CD4-positive, alpha-beta T cell treated with Interleukin-15 for 4 hours (primary cell): ENCODE measurements around the gene GHSR.

Source experiments
- DNase-seq: peaks from one replicate; pipeline ENCODE4 v3.0.0-alpha.2; 2020; ENCODE audit warnings: low spot score

Gene GHSR

GRCh38 chr3:172438186-172438585 lies 10.1 kb downstream of the GHSR start:
- DNase-seq: no peak

GRCh38 chr3:172437713-172438112 lies 10.5 kb downstream of the GHSR start:
- DNase-seq: no peak

DNA sequence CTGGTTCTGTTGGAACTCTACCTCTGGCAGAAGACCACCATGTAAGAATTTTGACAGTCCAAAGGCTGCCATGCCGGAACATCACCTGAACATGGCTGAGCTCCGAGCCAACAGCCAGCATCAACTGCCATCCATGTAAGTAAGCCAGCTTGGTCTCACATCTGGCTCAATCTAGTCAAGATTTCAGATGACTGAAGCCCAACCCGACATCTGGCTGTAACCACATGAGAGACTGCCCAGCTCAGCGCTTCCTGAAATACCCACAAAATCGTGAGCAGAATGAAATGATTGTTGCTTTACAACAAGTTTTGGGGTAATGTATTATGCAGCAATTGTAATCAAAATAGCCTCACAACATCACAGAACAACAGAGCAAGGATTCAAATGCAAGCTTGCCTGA lies 32.9 kb downstream of the GHSR start:
- no peak for DNase-seq

GRCh38 chr3:172411478-172411947 lies 36.7 kb downstream of the GHSR start:
- DNase-seq: no peak

DNA sequence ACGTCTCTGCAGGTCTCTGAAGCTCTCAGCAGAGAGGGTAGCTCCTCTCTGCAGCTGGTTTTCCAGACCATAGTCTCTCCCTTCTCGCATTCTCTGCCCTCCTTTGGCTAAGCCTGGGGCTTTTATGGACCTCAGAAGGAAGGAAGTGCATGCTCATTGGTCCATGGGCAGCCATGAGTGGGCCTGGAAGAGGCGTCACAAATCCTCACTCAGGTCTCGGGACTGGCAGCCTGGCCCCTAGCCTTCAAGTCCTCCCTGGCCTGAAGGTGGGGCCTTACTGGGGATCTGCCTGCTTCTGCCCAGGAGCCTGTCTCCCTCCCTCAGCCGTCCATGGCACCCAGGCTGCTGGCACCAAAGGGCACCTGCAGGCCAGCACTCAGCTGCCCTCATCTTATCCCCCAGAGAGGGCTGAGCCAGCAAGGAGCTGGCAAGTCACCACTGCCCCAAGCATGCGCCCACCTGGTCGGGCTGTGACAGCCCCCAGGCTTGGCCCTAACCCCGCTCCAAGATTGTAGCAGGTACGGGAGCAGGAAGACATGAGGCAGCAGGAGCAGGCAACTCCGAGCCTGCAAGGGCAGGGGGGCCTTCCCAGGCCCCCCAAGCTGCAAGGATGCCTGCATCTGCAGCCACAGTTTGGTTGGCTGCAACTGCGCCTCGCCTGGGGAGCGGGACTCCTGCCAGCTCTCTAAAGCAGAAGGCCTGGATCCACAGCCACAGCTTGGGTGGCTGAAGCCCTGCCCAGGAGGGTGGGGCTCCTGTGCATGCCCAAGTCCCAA lies 37.4 kb downstream of the GHSR start:
- DNase-seq: no peak

GRCh38 chr3:172407872-172408271 lies 40.4 kb downstream of the GHSR start:
- no peak for DNase-seq

DNA sequence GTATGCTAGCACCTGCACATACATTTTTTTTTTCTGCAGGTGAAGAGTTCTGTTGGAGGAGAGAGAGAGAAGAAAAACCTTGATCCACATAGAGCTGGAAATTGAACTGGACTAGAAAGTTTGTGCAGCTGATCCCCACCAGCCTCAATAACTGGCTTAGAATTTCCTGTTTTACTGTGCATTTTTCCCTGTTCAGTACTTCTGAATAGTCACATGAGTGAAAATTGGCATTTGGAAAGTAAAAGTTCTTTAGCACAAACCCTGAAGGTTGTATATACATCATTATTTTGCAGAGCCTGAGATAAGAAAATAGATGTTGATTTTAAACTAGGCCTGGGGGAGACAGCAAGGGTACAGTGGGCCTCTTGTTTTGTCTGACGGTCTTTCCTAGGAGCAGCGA lies 42.3 kb downstream of the GHSR start:
- DNase-seq: no peak

DNA sequence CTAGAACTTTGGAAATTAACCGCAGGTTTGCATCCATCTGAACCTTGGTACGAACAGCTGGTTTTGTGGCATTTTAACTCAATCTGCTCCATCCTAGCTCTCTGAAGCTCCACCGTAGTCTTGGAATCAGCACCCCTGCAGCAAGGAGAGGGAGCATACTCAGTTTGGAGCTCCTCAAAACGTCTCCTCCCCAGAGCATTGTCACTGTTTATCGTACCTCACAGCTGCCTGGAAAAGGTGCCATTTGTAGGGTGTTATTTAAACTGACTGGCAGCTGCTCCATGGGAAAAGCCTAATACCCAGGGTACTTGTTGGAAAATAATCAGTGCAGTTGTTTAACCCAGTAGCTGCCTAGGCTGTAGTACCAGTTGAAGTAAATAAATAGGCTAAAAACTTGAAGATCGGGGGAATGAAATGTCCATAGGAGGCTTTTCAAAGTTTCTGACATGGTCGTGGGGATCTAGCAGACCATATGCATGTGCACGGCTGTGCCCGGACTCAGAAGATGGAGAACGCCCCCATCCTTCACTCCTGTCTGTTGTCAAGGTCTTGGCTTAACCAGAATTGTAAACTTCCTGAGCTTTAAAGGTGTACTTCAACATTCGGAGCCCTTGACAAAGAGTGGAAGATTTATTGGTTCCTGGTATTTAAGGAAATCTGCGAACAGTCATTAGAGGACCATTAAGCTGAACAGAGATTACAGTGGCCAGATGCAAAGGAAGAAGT lies 43.9 kb downstream of the GHSR start:
- DNase-seq: no peak

DNA sequence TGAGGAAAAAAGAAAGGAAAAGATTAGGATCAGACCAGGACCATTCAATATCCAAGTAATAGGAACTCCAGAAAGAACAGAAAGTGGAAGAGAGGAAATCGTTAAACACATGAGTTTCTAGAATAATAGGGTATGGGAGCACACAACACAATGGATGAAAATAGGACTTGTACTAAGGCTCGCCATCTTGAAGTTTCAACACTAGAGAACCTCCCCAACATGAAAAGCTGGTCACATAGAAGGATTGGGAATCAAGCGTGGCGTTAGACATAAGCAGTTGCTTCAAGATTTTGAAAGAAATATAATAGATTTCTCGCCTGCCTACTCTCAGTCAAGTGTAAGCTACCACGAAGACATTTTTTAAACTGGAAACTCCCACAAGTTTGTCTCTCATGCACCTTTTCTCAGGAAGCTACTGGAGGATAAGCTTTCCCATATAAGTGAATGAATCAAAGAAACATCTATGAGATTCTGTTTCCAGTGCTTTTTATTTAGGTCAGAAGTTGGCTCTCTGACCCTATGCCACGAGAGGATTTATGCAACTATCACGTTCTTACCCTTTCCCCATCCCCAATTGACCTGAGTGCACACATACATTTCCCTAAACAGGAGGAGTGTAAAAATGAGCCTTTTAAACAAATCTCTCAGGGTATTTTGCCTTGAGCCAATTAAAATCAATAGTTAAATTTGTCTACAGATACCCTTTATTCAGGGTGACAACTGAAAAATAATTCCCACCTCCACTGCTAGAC lies 45.2 kb downstream of the GHSR start:
- DNase-seq: no peak

DNA sequence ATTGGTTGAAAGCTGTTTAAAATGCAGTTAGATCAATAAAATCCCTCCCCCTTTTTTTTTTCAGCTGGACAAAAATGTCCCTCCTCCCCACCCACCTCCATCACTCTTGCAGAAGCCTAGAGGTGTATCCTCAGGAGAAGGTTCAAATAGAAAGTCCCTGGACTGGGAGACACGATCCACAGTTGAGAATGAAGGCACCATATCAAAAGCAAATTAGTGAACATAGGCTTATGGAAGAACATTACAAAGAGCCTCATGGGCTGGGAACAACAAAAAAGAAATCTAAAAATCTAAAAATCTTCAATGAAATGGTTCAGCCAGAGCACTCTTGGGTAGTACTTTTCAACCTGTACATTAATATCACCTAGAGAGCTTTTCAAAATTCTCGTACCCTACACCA lies 46.2 kb downstream of the GHSR start:
- no peak for DNase-seq

DNA sequence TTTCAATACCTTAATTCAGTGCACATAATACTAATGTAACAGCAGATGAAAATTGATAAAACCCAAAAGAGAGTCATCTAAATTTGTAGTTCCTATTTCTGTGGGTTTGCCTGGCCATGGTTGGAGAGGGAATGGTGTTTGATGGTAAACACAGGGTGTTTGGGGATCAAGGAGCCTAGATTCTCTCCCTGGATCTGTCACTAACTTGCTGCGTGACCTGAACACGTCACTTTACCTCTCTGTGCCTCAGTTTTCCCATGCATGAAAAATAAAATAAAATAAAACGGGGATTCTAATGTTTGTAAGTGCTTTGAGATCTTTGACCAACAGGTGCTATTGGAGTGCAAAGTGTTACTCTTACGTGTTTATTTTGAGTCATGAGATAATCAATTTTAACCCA lies 49.8 kb downstream of the GHSR start:
- no peak for DNase-seq

DNA sequence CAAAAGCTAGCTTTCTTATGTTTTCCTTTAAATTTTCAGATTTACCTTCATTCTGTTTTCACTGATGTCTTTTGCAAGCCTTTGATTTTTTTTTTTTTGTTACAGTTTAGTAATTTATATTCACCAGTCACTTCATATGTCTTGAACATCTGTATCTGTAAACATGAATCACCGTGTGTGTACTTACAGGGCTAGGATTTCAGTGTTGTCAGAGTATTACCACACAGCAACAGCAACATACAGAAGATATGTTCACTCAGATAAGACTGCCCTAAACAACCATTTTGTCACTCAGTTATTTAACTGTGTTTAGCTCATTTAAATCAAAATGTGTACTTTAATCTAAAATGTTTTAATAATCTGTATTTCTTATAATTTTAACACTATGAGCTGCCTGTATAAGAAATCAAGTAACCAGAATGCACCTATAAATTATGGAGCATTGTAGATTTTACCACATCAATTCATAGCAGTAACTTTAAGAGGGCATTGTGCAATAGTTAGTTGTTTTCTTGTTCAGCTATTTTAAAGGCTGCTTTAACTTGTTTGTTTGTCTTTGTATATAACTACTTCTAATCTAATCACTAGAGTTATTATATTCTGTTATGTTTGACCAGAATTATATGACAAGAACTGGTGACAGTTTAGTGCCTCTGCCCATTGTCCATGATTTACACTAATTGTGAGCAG lies 50.4 kb downstream of the GHSR start:
- DNase-seq: no peak

- no peak for DNase-seq
Measured at GRCh38 chr3:172396400-172396799, 51.9 kb downstream of the GHSR start.

DNA sequence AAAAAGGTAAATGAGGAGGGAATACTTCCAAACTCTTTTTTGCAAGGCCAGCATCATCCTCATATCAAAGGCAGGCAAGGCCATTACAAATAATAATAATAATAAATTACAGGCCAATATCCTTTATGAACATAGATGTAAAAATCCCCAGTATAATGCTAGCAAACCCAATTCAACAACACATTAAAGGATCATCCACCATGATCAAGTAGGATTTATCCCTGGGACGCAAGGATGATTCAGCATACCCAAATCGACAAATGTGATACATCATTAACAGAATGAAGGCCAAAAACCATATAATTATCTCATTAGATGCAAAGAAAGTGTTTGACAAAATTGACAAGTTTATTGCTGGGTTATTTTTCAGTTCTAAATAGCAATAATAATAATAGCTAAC lies 53.6 kb downstream of the GHSR start:
- no peak for DNase-seq
